Testis (tissue), 3 donors: Measurements from ENCODE around the gene ENTPD8. TPM values are rescaled to one million over a fixed set of nuclear protein-coding genes. Genes with fewer than 3 reads are reported as not detected.

Experiments used
- DNase-seq: peaks from one replicate; pipeline ENCODE4 v3.0.0-alpha.2; 2019
- H3K27ac ChIP-seq, 2 donors: fragments of 200-600 bp; sonication (generic); one replicate each; pipeline ENCODE4 v1.5.1; 2019
- H3K27me3 ChIP-seq: fragments of 200-600 bp; sonication (generic); one replicate; pipeline ENCODE4 v1.5.1; 2019
- H3K36me3 ChIP-seq: fragments of 200-600 bp; sonication (generic); one replicate; pipeline ENCODE4 v1.5.1; 2017; ENCODE audit warnings: low read depth; ENCODE audit errors: missing control alignments
- H3K4me1 ChIP-seq: fragments of 200-600 bp; sonication (generic); one replicate; pipeline ENCODE4 v1.5.1; 2019
- H3K4me3 ChIP-seq, 2 donors: fragments of 200-600 bp; sonication (generic); one replicate each; pipeline ENCODE4 v1.5.1; 2017 to 2019
- H3K9me3 ChIP-seq: fragments of 200-600 bp; sonication (generic); one replicate; pipeline ENCODE4 v1.5.1; 2017
- CTCF ChIP-seq, 3 experiments: fragments of 450-650 bp in 2 of 3; fragments of 200-600 bp in 1 of 3; sonication (generic) in 1 of 3; IDR thresholded peaks; one replicate each; pipeline ENCODE4 v1.5.1; 2016 to 2019; ENCODE audit warnings: antibody characterized with exemption in 3 of 3, mild to moderate bottlenecking in 2 of 3, moderate library complexity in 1 of 3
- POLR2A ChIP-seq: fragments of 450-650 bp; IDR thresholded peaks from one replicate; pipeline ENCODE4 v1.6.1; 2017; ENCODE audit warnings: antibody characterized with exemption, mild to moderate bottlenecking, moderate library complexity
- WGBS, 2 donors: methylation state at CpG; one replicate each; pipeline ENCODE4 v1.1.5; 2018; 5-methylcytosine and 5-hydroxymethylcytosine counted together
- intact Hi-C: fragments of 100-400 bp; cut with DNase I; formaldehyde crosslinking; loops from one replicate; pipeline ENCODE4 v1.15.1; 2023; ENCODE audit warnings: low total_unique reads
- polyA plus RNA-seq: library from polyadenylated mRNA; stranded (reverse); fragments of 350-450 nt; fragmentation: Illumina TruSeq; extraction: RNeasy Lipid Tissue Mini Kit (QIAGEN cat#74804); gene quantifications from one replicate; pipeline ENCODE4 v1.2.3, GENCODE V29; 2014; ENCODE audit warnings: low read depth, low replicate concordance; ENCODE audit not compliant: insufficient read depth
- total RNA-seq, 2 donors: library from RNA; depleted of rRNA; stranded (reverse); fragments of >200 nt; gene quantifications; one replicate each; pipeline ENCODE4 v1.2.3, GENCODE V29; 2016

ENTPD8 gene
- total and polyA plus RNA-seq, 3 donors from 2014 or later, result 0.37 to 2.2 (median 2.0) TPM

DNA sequence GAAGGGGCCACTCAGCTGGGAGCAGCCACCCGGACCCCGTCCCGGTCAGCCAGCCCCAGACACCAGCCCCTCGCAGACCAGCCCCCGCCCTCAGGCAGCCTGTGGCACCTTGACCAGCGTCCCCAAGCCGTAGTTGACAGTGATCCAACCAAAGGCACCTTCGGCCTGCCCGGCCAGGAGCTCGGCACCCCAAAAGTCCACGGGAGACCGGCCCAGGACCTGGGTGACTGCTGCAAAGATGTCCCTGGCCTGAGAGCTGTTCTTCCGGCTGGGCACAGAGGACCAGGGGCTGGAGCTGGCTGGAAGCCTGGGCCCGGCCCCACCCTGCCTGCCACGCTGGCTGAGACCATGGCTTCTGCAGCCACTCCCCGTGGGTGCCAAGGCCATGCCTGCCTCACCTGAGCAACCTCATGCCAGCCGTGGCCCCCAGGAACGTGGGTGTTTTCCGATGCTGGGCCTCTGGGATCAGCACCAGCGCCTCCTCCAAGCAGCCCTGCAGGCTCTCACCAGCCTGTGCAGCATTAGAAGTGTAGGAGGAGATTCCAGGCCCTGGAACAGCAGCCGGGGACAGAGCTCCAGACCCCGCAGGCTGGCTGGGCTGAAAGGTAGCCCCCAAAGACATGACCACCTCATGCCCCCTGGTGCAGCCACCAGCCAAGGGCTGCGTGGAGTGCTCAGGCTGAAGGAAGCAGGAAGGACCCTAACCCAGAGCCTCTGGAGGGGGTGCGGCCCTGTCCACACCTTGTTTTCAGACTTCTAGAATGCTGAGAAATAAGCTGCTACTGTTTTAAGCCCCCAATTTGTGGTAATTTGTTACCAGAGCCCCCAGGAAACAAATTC is 4.2 kb downstream of the ENTPD8 start:
- TF ChIP-seq POLR2A (no peak), CTCF (IDR thresholded peaks at IDR 0.05) (no peak)
- Histone ChIP-seq H3K27ac (no peak overlapping the region), H3K27me3 (no peaks in the 10 kb centered on the region)

DNA sequence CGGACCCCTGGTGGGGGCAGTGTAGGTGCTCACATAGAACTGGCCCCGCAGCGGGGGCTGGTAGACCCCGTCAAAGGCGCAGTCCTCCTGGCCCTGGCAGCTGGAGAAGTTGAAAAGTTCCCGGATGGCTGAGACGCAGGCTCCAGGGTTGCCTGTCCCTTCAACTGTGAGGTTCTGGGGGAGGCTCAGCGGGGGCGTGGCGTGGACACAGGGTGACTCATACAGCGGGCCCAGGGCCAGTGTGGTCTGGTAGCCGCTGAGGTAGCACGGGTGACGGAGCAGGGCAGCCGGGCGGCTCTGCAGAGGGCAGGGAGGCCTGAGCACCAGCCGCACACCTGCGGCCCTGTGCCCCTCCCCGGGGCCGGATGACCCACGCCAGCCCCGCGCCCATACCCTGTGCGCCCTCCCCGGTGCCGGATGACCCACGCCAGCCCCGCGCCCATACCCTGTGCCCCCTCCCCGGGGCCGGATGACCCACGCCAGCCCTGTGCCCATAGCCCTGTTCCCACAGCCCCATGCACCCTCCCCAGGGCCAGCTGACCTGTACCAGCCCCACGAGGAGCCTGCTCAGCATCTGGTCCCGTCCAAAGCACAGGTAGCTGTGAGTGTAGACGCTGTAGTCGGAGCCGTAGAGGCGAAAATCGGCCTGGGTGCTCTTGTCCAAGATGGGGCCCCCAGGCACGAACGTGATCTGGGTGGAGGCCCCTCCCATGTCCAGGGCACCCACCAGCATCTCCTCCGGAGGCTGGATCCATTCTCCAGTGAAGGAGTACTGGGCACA is 5.0 kb downstream of the ENTPD8 start:
- peak; percentile 83 for DNase-seq
- no peak overlapping the region for H3K4me3 ChIP-seq
- intact Hi-C loops, result no loop called here
- H3K36me3 ChIP-seq, result no peaks in the 10 kb centered on the region
- H3K27me3 ChIP-seq, result no peaks in the 10 kb centered on the region
- no peak overlapping the region for H3K27ac ChIP-seq
- no peak for TF ChIP-seq POLR2A
- no peak for TF ChIP-seq CTCF (IDR thresholded peaks at IDR 0.05)
- no peaks in the 10 kb centered on the region for H3K9me3 ChIP-seq
- H3K4me1 ChIP-seq, result peaks cover 7% of the 10 kb centered on the region
- WGBS, 2 donors, result 37 to 68% methylated on average over 5 to 41 of the region's 42 CpGs

More for the DNA sequence above, 4.2 kb downstream of the ENTPD8 start:
- WGBS, 2 donors, result 84 to 85% methylated on average over 11 to 14 of the region's 24 CpGs
- Histone ChIP-seq H3K36me3 (no peaks in the 10 kb centered on the region), H3K4me1 (peaks cover 7% of the 10 kb centered on the region), H3K4me3 (no peak overlapping the region), H3K9me3 (no peaks in the 10 kb centered on the region)
- no peak for DNase-seq
- intact Hi-C loops, result no loop called here

DNA sequence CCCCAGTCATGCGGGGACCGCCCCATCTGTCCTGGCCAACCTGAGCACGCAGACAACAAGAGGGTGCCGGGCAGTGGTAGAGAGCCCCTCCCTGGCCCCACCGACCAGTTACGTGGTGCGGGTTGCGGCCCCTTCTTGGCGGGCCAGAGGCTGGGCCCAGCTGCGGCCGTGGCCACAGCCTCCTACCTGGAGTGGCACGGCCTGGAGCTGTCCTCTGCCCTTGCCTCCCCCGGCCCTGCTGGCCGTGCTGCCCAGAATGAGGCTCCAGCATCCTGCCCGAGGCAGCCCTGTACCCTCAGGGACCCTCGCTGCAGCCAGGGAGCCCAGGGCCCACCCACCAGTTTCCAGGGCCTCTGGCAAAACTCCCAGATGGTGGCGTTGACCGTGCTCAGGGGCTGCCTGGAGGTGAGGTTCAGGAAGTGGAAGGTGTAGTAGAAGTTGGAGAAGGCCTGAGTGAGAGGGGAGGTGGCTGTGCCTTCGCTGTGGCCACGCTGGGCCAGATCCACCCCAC is 5.7 kb downstream of the ENTPD8 start:
- H3K9me3 ChIP-seq, result no peaks in the 10 kb centered on the region
- WGBS, 2 donors, result 78 to 86% methylated on average over 6 to 20 of the region's 20 CpGs
- DNase-seq, result no peak
- no peak overlapping the region for H3K4me3 ChIP-seq
- no peaks in the 10 kb centered on the region for H3K36me3 ChIP-seq
- H3K27ac ChIP-seq, result no peak overlapping the region
- H3K27me3 ChIP-seq, result no peaks in the 10 kb centered on the region
- peaks cover 7% of the 10 kb centered on the region for H3K4me1 ChIP-seq
- TF ChIP-seq CTCF (IDR thresholded peaks at IDR 0.05) (no peak), POLR2A (no peak)
- intact Hi-C loops, result no loop called here

- Histone ChIP-seq H3K4me1 (peaks cover 7% of the 10 kb centered on the region), H3K27me3 (no peaks in the 10 kb centered on the region), H3K4me3 (no peak overlapping the region), H3K36me3 (no peaks in the 10 kb centered on the region), H3K9me3 (no peaks in the 10 kb centered on the region), H3K27ac (no peak overlapping the region)
- WGBS, 2 donors, result 88 to 93% methylated on average over 20 to 43 of the region's 43 CpGs
- no peak for DNase-seq
- no peak for TF ChIP-seq POLR2A
- no peak for TF ChIP-seq CTCF (IDR thresholded peaks at IDR 0.05)
- intact Hi-C loops, result no loop called here
Observed at GRCh38 chr9:137434498-137435380, 6.4 kb downstream of the ENTPD8 start.
